Panc1 (cell line): ENCODE data around the gene OVOL2. TPM values are rescaled to one million over a fixed set of nuclear protein-coding genes. Genes with fewer than 3 reads are reported as not detected.

Experiments used
- ATAC-seq: fragments of 200-7000 bp; cut with Tn5 transposase; 2 replicates; pipeline ENCODE4 v1.9.1; 2020; ENCODE audit warnings: mild to moderate bottlenecking, moderate library complexity
- BruUV-seq: library from RNA; stranded (reverse); fragments of 400-500 nt; replicated peaks from 2 replicates; lab custom pipeline; 2021; lab: Mats Ljungman, UMichigan
- CTCF ChIA-PET: fragments of 300-600 bp; sonication (Branson Sonifier 250); formaldehyde crosslinking; loops from one replicate; lab custom pipeline; 2022; ENCODE audit warnings: antibody characterized with exemption; lab: Charles Lee
- POLR2A ChIA-PET: fragments of 300-600 bp; sonication (Branson Sonifier 250); formaldehyde crosslinking; loops from one replicate; lab custom pipeline; 2022; ENCODE audit warnings: antibody characterized with exemption; lab: Charles Lee
- DNase-seq: peaks from one replicate; pipeline ENCODE4 v3.0.0-alpha.2; 2010; ENCODE audit warnings: low read depth, low spot score
- H3K27ac ChIP-seq: 2 replicates; pipeline ENCODE4 v1.5.1; 2011; ENCODE audit warnings: mild to moderate bottlenecking, low read length, inconsistent platforms
- H3K27me3 ChIP-seq: fragments of 200-500 bp; sonication (Bioruptor generic); 2 replicates; pipeline ENCODE4 v1.6.0; 2014; ENCODE audit warnings: low read length, inconsistent platforms; ENCODE audit not compliant: control insufficient read depth, insufficient read depth
- H3K36me3 ChIP-seq: fragments of 200-500 bp; sonication (Bioruptor generic); 2 replicates; pipeline ENCODE4 v1.5.1; 2014; ENCODE audit warnings: inconsistent platforms, mild to moderate bottlenecking, low read length, moderate library complexity; ENCODE audit not compliant: control insufficient read depth, insufficient read depth
- H3K4me1 ChIP-seq: 2 replicates; pipeline ENCODE4 v1.5.1; 2011; ENCODE audit warnings: inconsistent platforms, mild to moderate bottlenecking, low read length, moderate library complexity; ENCODE audit not compliant: control insufficient read depth, insufficient read depth
- H3K4me3 ChIP-seq, 2 experiments: 2 replicates each; pipeline ENCODE4 v1.5.1; 2011 to 2012; ENCODE audit warnings: low read depth in 2 of 2, low read length in 2 of 2, mild to moderate bottlenecking in 2 of 2, inconsistent platforms in 1 of 2, moderate library complexity in 1 of 2
- H3K9me3 ChIP-seq: fragments of 200-500 bp; sonication (Bioruptor generic); 2 replicates; pipeline ENCODE4 v1.5.1; 2014; ENCODE audit warnings: low read depth, mild to moderate bottlenecking, inconsistent platforms, low read length, moderate library complexity; ENCODE audit not compliant: control insufficient read depth, insufficient read depth
- POLR2AphosphoS5 ChIP-seq: IDR thresholded peaks from 2 replicates; pipeline ENCODE4 v1.6.1; 2012; ENCODE audit warnings: mild to moderate bottlenecking, low read depth, low read length, moderate library complexity
- SIN3A ChIP-seq: IDR thresholded peaks from 2 replicates; pipeline ENCODE4 v1.6.1; 2012; ENCODE audit warnings: low read depth, mild to moderate bottlenecking, low read length, moderate library complexity, borderline replicate concordance; ENCODE audit not compliant: insufficient read depth
- TCF7L2 ChIP-seq: IDR thresholded peaks from 2 replicates; pipeline ENCODE4 v1.6.1; 2011; ENCODE audit warnings: mild to moderate bottlenecking, low read depth, low read length, inconsistent platforms
- in situ Hi-C: cut with HindIII; loops from 2 replicates; pipeline ENCODE4 v1.10.0; 2016; ENCODE audit warnings: low sequenced_read_pairs, low pct_unique_long_range_greater_than_20kb
- intact Hi-C: fragments of 100-400 bp; cut with micrococcal nuclease; formaldehyde crosslinking; loops from one replicate; pipeline ENCODE4 v1.10.0; 2022; ENCODE audit not compliant: unreplicated experiment
- total RNA-seq: library from RNA; stranded (reverse); gene quantifications from one replicate; pipeline ENCODE4 v1.2.1, GENCODE V29; 2021; ENCODE audit not compliant: unreplicated experiment
- TF ChIP-seq, protein P1 (sequence below): fragments of 450-650 bp; IDR thresholded peaks from 2 replicates; pipeline ENCODE4 v1.5.1; 2017; ENCODE audit warnings: mild to moderate bottlenecking
- TF ChIP-seq, protein P2 (sequence below), 2 experiments: IDR thresholded peaks; 2 replicates each; pipeline ENCODE4 v1.6.1; 2011 to 2012; ENCODE audit warnings: low read depth in 2 of 2, control low read depth in 1 of 2, low read length in 1 of 2, mild to moderate bottlenecking in 1 of 2, moderate library complexity in 1 of 2; ENCODE audit not compliant: insufficient read depth in 1 of 2

OVOL2 gene
- total RNA-seq, 1 experiment from 2014 or later = 0.77 TPM

DNA sequence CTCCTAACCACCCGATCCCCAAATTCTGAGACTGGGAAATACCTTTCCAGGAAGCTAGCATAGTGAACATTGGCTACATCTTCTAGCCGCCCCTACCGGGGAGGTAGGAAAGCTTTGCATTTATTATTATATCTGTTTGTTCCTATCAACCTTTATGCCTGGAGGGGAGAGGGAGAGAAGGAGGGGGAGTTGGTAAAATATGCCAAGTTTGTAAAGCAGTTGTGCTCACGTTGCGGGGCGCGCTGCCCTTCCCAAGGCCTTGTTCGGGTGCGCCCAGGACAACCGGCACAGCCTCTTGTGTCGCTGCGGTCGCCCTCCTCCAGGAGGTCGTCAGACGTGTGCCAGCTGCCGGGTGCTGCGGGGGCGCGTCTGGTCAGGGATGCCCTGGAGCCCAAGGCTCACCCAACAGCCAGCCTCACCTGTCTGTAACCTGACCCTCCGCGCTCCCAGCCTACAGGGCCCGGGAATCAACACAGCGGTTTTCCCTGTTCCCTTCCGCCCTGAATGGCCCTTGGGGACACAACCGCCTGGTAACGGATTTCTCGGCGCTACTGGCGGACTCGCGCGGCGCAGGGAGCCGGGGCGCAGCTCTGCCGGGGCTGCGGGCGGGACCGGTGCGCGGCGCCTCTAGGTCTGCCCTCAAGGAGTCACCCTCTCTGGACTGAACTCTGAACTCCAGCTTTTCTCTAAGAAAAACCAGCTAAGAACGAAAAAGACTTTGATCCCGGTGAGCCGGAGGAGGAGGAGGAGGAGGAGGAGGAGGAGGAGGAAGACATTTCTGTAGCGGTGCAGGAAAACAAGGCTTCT lies 1.1 kb upstream of the OVOL2 start:
- POLR2A ChIA-PET = interaction anchor here (0.7 kb wide), 1 partner anchor 485 kb away, joined by 4 read pairs; no protein-coding TSS in a partner anchor
- CTCF ChIA-PET = no interaction called here
- intact Hi-C loops = loop anchor here (10.0 kb wide), 1 partner anchor 216 kb away; no protein-coding TSS in a partner anchor

DNA sequence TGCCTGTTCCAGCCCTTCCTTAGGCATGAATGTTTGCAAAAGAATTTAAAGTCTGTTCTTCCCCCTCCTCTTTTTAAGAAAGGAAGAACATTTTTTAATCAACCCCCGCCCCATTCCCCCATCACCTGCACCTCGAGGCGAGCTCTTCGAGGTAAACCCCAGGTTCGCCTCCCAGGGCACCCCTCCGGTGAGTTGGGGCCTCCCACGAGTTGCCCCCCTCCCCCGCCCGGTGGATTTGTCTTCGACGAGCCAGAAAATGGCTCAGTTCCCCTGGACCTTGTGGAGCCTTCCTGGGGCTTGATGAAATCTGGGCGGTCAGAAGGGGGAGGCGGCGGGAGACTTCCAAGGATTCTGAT lies 256 bp upstream of the OVOL2 start:
- no peak for DNase-seq
- no TSS peak for BruUV-seq
- no peak overlapping the region for H3K27ac ChIP-seq
- no peak for ATAC-seq
- peaks cover 9% of the 10 kb centered on the region for H3K4me1 ChIP-seq
- intact Hi-C loops (loop anchor here (10.0 kb wide), 1 partner anchor 217 kb away; no protein-coding TSS in a partner anchor), in situ Hi-C loops (no loop called here)
- no peaks in the 10 kb centered on the region for H3K9me3 ChIP-seq
- H3K36me3 ChIP-seq = no peaks in the 10 kb centered on the region
- POLR2A ChIA-PET = interaction anchor here (0.7 kb wide), 1 partner anchor 484 kb away, joined by 4 read pairs; no protein-coding TSS in a partner anchor
- CTCF ChIA-PET = no interaction called here
- H3K27me3 ChIP-seq = peaks cover 22% of the 10 kb centered on the region
- TF ChIP-seq TCF7L2 (no peak), POLR2AphosphoS5 (no peak), SIN3A (no peak)
- TF ChIP-seq, protein P1, sequence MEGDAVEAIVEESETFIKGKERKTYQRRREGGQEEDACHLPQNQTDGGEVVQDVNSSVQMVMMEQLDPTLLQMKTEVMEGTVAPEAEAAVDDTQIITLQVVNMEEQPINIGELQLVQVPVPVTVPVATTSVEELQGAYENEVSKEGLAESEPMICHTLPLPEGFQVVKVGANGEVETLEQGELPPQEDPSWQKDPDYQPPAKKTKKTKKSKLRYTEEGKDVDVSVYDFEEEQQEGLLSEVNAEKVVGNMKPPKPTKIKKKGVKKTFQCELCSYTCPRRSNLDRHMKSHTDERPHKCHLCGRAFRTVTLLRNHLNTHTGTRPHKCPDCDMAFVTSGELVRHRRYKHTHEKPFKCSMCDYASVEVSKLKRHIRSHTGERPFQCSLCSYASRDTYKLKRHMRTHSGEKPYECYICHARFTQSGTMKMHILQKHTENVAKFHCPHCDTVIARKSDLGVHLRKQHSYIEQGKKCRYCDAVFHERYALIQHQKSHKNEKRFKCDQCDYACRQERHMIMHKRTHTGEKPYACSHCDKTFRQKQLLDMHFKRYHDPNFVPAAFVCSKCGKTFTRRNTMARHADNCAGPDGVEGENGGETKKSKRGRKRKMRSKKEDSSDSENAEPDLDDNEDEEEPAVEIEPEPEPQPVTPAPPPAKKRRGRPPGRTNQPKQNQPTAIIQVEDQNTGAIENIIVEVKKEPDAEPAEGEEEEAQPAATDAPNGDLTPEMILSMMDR = no peak
- TF ChIP-seq, protein P2, sequence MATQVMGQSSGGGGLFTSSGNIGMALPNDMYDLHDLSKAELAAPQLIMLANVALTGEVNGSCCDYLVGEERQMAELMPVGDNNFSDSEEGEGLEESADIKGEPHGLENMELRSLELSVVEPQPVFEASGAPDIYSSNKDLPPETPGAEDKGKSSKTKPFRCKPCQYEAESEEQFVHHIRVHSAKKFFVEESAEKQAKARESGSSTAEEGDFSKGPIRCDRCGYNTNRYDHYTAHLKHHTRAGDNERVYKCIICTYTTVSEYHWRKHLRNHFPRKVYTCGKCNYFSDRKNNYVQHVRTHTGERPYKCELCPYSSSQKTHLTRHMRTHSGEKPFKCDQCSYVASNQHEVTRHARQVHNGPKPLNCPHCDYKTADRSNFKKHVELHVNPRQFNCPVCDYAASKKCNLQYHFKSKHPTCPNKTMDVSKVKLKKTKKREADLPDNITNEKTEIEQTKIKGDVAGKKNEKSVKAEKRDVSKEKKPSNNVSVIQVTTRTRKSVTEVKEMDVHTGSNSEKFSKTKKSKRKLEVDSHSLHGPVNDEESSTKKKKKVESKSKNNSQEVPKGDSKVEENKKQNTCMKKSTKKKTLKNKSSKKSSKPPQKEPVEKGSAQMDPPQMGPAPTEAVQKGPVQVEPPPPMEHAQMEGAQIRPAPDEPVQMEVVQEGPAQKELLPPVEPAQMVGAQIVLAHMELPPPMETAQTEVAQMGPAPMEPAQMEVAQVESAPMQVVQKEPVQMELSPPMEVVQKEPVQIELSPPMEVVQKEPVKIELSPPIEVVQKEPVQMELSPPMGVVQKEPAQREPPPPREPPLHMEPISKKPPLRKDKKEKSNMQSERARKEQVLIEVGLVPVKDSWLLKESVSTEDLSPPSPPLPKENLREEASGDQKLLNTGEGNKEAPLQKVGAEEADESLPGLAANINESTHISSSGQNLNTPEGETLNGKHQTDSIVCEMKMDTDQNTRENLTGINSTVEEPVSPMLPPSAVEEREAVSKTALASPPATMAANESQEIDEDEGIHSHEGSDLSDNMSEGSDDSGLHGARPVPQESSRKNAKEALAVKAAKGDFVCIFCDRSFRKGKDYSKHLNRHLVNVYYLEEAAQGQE (IDR thresholded peaks at IDR 0.05; ENCODE audit: insufficient read depth in 1 of 2, low read depth in 2 of 2, low read length in 1 of 2) = no peak
- H3K4me3 ChIP-seq = peak overlapping the region; percentile 46 to 55

More for the DNA sequence above, 1.1 kb upstream of the OVOL2 start:
- ATAC-seq (peak; percentile 62), DNase-seq (no peak)
- H3K27ac ChIP-seq = no peak overlapping the region
- in situ Hi-C loops = no loop called here
- no peaks in the 10 kb centered on the region for H3K36me3 ChIP-seq
- H3K4me1 ChIP-seq = peaks cover 9% of the 10 kb centered on the region
- no TSS peak for BruUV-seq
- peak overlapping the region; percentile 32 to 43 for H3K4me3 ChIP-seq
- TF ChIP-seq SIN3A = no peak
- peaks cover 22% of the 10 kb centered on the region for H3K27me3 ChIP-seq
- H3K9me3 ChIP-seq = no peaks in the 10 kb centered on the region
